Loucy (cell line): ENCODE measurements around the gene MYO7B.

ENCODE experiments used
- CTCF ChIP-seq: fragments of 200-600 bp; sonication (generic); conservative IDR thresholded peaks from 2 replicates; pipeline ENCODE4 v1.5.1; 2014; ENCODE audit warnings: mild to moderate bottlenecking, antibody characterized with exemption, low read length
- EZH2phosphoT487 ChIP-seq: fragments of 200-600 bp; IDR thresholded peaks from 2 replicates; pipeline ENCODE4 v1.6.1; 2018; ENCODE audit warnings: antibody characterized with exemption, mild to moderate bottlenecking, moderate library complexity, borderline replicate concordance

DNA sequence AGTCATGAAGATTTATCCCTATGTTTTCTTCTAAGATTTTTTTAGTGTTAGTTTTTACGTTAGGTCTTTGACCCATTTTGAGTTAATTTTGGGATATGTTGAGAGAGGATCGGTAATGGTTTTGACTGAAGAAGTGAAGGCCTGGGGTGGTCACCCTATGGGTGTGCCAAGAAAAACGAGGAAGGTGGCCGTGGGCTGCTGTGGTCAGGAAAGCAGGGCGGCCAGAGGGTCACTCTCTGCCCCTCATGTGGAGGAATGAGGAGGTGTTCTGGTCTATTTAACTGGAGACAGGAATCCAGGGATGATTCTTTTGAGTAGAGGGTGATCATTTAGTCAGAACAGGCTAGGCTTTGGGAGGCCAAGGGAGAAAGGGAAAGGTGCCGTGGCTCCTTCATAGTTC, 50.7 kb downstream of the MYO7B start:
- TF ChIP-seq CTCF (no peak), EZH2phosphoT487 (no peak)
